GM19452 (cell line): ENCODE data around the gene AKT1.

Source experiments
- ATAC-seq: cut with Tn5 transposase; IDR thresholded peaks from one replicate; pipeline ENCODE4 v1.9.1; 2021; ENCODE audit not compliant: unreplicated experiment

Gene AKT1

GRCh38 chr14:104725772-104726548 lies 69.6 kb downstream of the AKT1 start:
- no peak for ATAC-seq

- no peak for ATAC-seq
Measured at GRCh38 chr14:104724981-104725771, 70.4 kb downstream of the AKT1 start.

- ATAC-seq: no peak
Measured at GRCh38 chr14:104724407-104724980, 71.1 kb downstream of the AKT1 start.

- peak; percentile 61 for ATAC-seq
Measured at GRCh38 chr14:104723651-104724406, 71.7 kb downstream of the AKT1 start, which contains the start of gene ADSS1. Gene ADSS1 (plus strand): TSS chr14:104724229. CDS start chr14:104724271, 42 bp downstream.

GRCh38 chr14:104722938-104723650 lies 72.5 kb downstream of the AKT1 start:
- ATAC-seq: no peak

- no peak for ATAC-seq
Measured at GRCh38 chr14:104721505-104722431, 73.8 kb downstream of the AKT1 start.
